CD14-positive monocyte (primary cell): Measurements from ENCODE around the gene FSTL1. TPM values are rescaled to one million over a fixed set of nuclear protein-coding genes. Genes with fewer than 3 reads are reported as not detected.

ENCODE experiments used
- DNase-seq, 3 donors: peaks; one replicate each; pipeline ENCODE4 v3.0.0-alpha.2; 2011 to 2022
- H2AFZ ChIP-seq: 2 replicates; pipeline ENCODE4 v1.6.0; 2012; ENCODE audit warnings: mild to moderate bottlenecking, low read depth, low read length, inconsistent platforms; ENCODE audit not compliant: insufficient read depth, poor library complexity, severe bottlenecking
- H3K27ac ChIP-seq, 2 donors: 1 replicate in 1 of 2; 2 replicates in 1 of 2; pipeline ENCODE4 v1.5.1; 2012 to 2013; ENCODE audit warnings: low read length in 2 of 2, control low read depth in 1 of 2, inconsistent platforms in 1 of 2, low read depth in 1 of 2, mild to moderate bottlenecking in 1 of 2
- H3K27me3 ChIP-seq, 2 donors: one replicate each; pipeline versions ENCODE4 v1.6.0 to v1.6.1; 2011 to 2013; ENCODE audit warnings: low read length in 2 of 2; ENCODE audit not compliant: control insufficient read depth in 2 of 2, insufficient read depth in 2 of 2
- H3K36me3 ChIP-seq, 2 donors: replicated peaks in 1 of 2; 1 replicate in 1 of 2; 2 replicates in 1 of 2; pipeline versions ENCODE4 v1.5.1 to v1.6.1; 2012 to 2013; ENCODE audit warnings: low read length in 2 of 2, control low read depth in 1 of 2, inconsistent platforms in 1 of 2, mild to moderate bottlenecking in 1 of 2; ENCODE audit not compliant: insufficient read depth in 2 of 2, control insufficient read depth in 1 of 2
- H3K4me1 ChIP-seq, 2 donors: 1 replicate in 1 of 2; 2 replicates in 1 of 2; pipeline versions ENCODE4 v1.5.1 to v1.6.1; 2012 to 2013; ENCODE audit warnings: low read length in 2 of 2, control low read depth in 1 of 2, inconsistent platforms in 1 of 2, mild to moderate bottlenecking in 1 of 2, moderate library complexity in 1 of 2; ENCODE audit not compliant: insufficient read depth in 2 of 2, control insufficient read depth in 1 of 2
- H3K4me2 ChIP-seq: replicated peaks from 2 replicates; pipeline ENCODE3; 2012; ENCODE audit warnings: low read length, moderate library complexity, mild to moderate bottlenecking; ENCODE audit not compliant: poor library complexity, severe bottlenecking; ENCODE audit errors: extremely low read depth
- H3K4me3 ChIP-seq, 3 experiments: fragments of 200-600 bp in 1 of 3; sonication (generic) in 1 of 3; replicated peaks in 1 of 3; 1 replicate in 2 of 3; 2 replicates in 1 of 3; pipeline ENCODE4 v1.5.1; 2011 to 2013; ENCODE audit warnings: low read length in 3 of 3, mild to moderate bottlenecking in 3 of 3, control low read depth in 2 of 3, low read depth in 2 of 3, inconsistent platforms in 1 of 3, moderate library complexity in 1 of 3
- H3K79me2 ChIP-seq: 2 replicates; pipeline ENCODE4 v1.6.0; 2012; ENCODE audit warnings: mild to moderate bottlenecking, control low read depth, inconsistent platforms, low read length, moderate library complexity; ENCODE audit not compliant: insufficient read depth
- H3K9ac ChIP-seq: 2 replicates; pipeline ENCODE4 v1.6.0; 2017; ENCODE audit warnings: low read length, mild to moderate bottlenecking; ENCODE audit not compliant: insufficient read depth, poor library complexity, severe bottlenecking
- H3K9me3 ChIP-seq, 2 donors: replicated peaks in 1 of 2; 1 replicate in 1 of 2; 2 replicates in 1 of 2; pipeline versions ENCODE4 v1.5.1 to v1.6.1; 2012 to 2013; ENCODE audit warnings: low read length in 2 of 2, control low read depth in 1 of 2; ENCODE audit not compliant: control insufficient read depth in 1 of 2, insufficient read depth in 1 of 2
- H4K20me1 ChIP-seq: 2 replicates; pipeline ENCODE4 v1.6.0; 2012; ENCODE audit warnings: mild to moderate bottlenecking, low read length, control low read depth, moderate library complexity; ENCODE audit not compliant: insufficient read depth
- H3K27ac Mint-ChIP-seq, 7 donors: one replicate each; pipeline ENCODE4 v1.8.0; 2020; ENCODE audit warnings: mild to moderate bottlenecking in 7 of 7, mixed read lengths in 7 of 7, moderate library complexity in 6 of 7, inconsistent platforms in 2 of 7
- H3K27me3 Mint-ChIP-seq, 3 donors: one replicate each; pipeline ENCODE4 v1.8.0; 2021 to 2022; ENCODE audit warnings: low read depth in 3 of 3, mild to moderate bottlenecking in 3 of 3, mixed read lengths in 3 of 3, moderate library complexity in 3 of 3, inconsistent platforms in 1 of 3
- H3K36me3 Mint-ChIP-seq, 2 donors: one replicate each; pipeline ENCODE4 v1.8.0; 2020; ENCODE audit warnings: mixed read lengths in 2 of 2, inconsistent platforms in 1 of 2, mild to moderate bottlenecking in 1 of 2
- H3K4me1 Mint-ChIP-seq: one replicate; pipeline ENCODE4 v1.8.0; 2020; ENCODE audit warnings: mild to moderate bottlenecking, mixed read lengths
- H3K4me3 Mint-ChIP-seq, 2 donors: one replicate each; pipeline ENCODE4 v1.8.0; 2020; ENCODE audit warnings: mild to moderate bottlenecking in 2 of 2, mixed read lengths in 2 of 2, moderate library complexity in 1 of 2
- H3K9me3 Mint-ChIP-seq, 7 donors: one replicate each; pipeline ENCODE4 v1.8.0; 2020 to 2022; ENCODE audit warnings: mixed read lengths in 7 of 7, mild to moderate bottlenecking in 6 of 7, moderate library complexity in 6 of 7, inconsistent platforms in 2 of 7
- WGBS: methylation state at CpG from one replicate; pipeline ENCODE4 v1.1.5; 2013; ENCODE audit warnings: missing lambda C conversion rate; ENCODE audit not compliant: insufficient coverage; 5-methylcytosine and 5-hydroxymethylcytosine counted together
- intact Hi-C, 2 donors: fragments of 100-400 bp; cut with micrococcal nuclease; formaldehyde crosslinking; loops; one replicate each; pipeline versions ENCODE4 v1.15.0 to v1.15.1; 2023
- polyA plus RNA-seq, 3 donors: library from polyadenylated mRNA; depleted of rRNA in 1 of 3; unstranded in 2 of 3; stranded (reverse) in 1 of 3; fragments of 300-500 nt in 2 of 3; fragments of >200 nt in 1 of 3; fragmentation: Illumina TruSeq in 2 of 3; gene quantifications; 1 replicate in 2 of 3; 2 replicates in 1 of 3; pipeline ENCODE4 v1.2.3, GENCODE V29; 2012 to 2021
- TF ChIP-seq, protein P1 (sequence below): fragments of 200-600 bp; IDR thresholded peaks from one replicate; pipeline ENCODE4 v1.8.0; 2022; ENCODE audit warnings: antibody characterized with exemption, mild to moderate bottlenecking

The FSTL1 gene
- polyA plus RNA-seq, 3 donors: 0.13 to 0.44 (median 0.29) TPM

- WGBS: no CpG with 5 or more reads among the region's 4 CpGs
- Mint-ChIP-seq H3K4me3 (no peak overlapping the region), H3K27me3 (peaks cover 24 to 46% (median 36%) of the 10 kb centered on the region in 3 donors)
Observed at GRCh38 chr3:120452816-120453215, 2.0 kb upstream of the FSTL1 start.

GRCh38 chr3:120451806-120452205 lies 1.0 kb upstream of the FSTL1 start:
- no peak for DNase-seq
- TF ChIP-seq, protein P1, sequence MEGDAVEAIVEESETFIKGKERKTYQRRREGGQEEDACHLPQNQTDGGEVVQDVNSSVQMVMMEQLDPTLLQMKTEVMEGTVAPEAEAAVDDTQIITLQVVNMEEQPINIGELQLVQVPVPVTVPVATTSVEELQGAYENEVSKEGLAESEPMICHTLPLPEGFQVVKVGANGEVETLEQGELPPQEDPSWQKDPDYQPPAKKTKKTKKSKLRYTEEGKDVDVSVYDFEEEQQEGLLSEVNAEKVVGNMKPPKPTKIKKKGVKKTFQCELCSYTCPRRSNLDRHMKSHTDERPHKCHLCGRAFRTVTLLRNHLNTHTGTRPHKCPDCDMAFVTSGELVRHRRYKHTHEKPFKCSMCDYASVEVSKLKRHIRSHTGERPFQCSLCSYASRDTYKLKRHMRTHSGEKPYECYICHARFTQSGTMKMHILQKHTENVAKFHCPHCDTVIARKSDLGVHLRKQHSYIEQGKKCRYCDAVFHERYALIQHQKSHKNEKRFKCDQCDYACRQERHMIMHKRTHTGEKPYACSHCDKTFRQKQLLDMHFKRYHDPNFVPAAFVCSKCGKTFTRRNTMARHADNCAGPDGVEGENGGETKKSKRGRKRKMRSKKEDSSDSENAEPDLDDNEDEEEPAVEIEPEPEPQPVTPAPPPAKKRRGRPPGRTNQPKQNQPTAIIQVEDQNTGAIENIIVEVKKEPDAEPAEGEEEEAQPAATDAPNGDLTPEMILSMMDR: no peak
- no peak overlapping the region for H3K4me3 ChIP-seq
- H3K36me3 ChIP-seq: no peaks in the 10 kb centered on the region
- H3K27ac ChIP-seq: no peak overlapping the region
- H3K4me1 ChIP-seq: peaks cover 5 to 14% of the 10 kb centered on the region in 2 donors
- H3K27me3 Mint-ChIP-seq: peaks cover 24 to 51% (median 39%) of the 10 kb centered on the region in 3 donors
- H2AFZ ChIP-seq: no peak overlapping the region
- H3K9me3 ChIP-seq: no peaks in the 10 kb centered on the region
- H3K4me3 Mint-ChIP-seq: peak overlapping the region; percentile 64 to 88
- H3K27me3 ChIP-seq: peaks cover 41 to 48% of the 10 kb centered on the region in 2 donors
- intact Hi-C loops: no loop called here
- peaks cover 12% of the 10 kb centered on the region for H3K4me1 Mint-ChIP-seq
- no peak overlapping the region for H3K9ac ChIP-seq
- H3K4me2 ChIP-seq: no peak overlapping the region
- no peaks in the 10 kb centered on the region for H3K79me2 ChIP-seq
- WGBS: 77% methylated on average over 6 of the region's 6 CpGs
- H4K20me1 ChIP-seq: no peaks in the 10 kb centered on the region
- no peak overlapping the region for H3K27ac Mint-ChIP-seq
- H3K9me3 Mint-ChIP-seq: peaks cover 0 to 15% (median 9%) of the 10 kb centered on the region in 7 donors
- H3K36me3 Mint-ChIP-seq: peaks cover 0 to 8% of the 10 kb centered on the region in 2 donors

More at GRCh38 chr3:120452816-120453215, 2.0 kb upstream of the FSTL1 start:
- TF ChIP-seq, protein P1: no peak
- Mint-ChIP-seq H3K27ac (no peak overlapping the region), H3K36me3 (peaks cover 0 to 8% of the 10 kb centered on the region in 2 donors), H3K4me1 (peaks cover 14% of the 10 kb centered on the region), H3K9me3 (peaks cover 0 to 15% (median 9%) of the 10 kb centered on the region in 7 donors)
- Histone ChIP-seq H3K27me3 (peaks cover 38 to 48% of the 10 kb centered on the region in 2 donors), H3K4me3 (no peak overlapping the region), H3K4me2 (no peak overlapping the region), H3K27ac (no peak overlapping the region), H3K4me1 (peaks cover 5 to 14% of the 10 kb centered on the region in 2 donors), H3K79me2 (no peaks in the 10 kb centered on the region), H3K36me3 (no peaks in the 10 kb centered on the region), H3K9me3 (no peaks in the 10 kb centered on the region), H2AFZ (no peak overlapping the region), H4K20me1 (no peaks in the 10 kb centered on the region), H3K9ac (no peak overlapping the region)
- intact Hi-C loops: no loop called here
- DNase-seq: no peak
